ENCODE results near the gene KIF23. TPM values are rescaled to one million over a fixed set of nuclear protein-coding genes. Genes with fewer than 3 reads are reported as not detected.

KIF23 gene
- polyA plus RNA-seq, 1 donor (not counting 4 experiments of a cell fraction or from before 2014, with no cell fraction given), result 28.8 TPM

DNA sequence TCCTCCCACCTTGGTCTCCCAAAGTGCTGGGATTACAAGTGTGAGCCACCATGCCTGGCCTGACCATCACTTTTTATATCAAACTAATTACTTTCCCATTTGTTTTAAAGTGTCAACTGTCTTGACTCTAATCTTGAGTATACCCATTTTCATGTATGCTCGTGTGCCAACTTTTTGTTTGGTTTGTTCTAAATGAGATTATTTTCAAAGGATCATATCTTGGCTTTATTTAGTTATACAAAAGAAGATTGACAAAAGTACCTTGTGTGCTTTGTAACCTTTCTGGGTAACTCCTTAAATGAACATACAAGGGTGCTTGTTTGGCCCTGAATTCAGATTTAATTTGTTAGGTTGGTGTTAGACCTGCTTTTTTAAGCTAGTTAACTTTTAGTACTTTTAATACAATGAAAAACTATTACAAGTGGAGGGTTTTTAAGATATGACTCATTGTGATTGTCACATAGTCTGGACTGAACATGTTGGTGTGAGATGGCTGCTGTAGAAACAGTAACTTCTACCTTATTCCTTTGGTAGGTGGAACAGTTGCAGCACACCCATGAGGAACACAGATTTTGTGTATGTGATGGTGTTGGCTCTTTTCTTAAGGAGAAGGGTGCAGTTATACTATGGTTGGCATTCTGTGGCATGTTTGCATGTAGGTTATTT is 10.7 kb downstream of the KIF23 start:
- Histone ChIP-seq H3K9ac (ENCODE audit: control insufficient read depth, extremely low read depth, insufficient read depth, low read length) (no peak overlapping the region), H3K4me3 (ENCODE audit: control insufficient read depth in 2 of 3, extremely low read depth in 1 of 3, insufficient read depth in 2 of 3, low read depth in 1 of 3, low read length in 3 of 3) (no peak overlapping the region), H2AFZ (ENCODE audit: control insufficient read depth, low read length) (no peak overlapping the region), H3K27me3 (ENCODE audit: control insufficient read depth, extremely low read depth, insufficient read depth, low read length) (no peaks in the 10 kb centered on the region), H3K9me1 (ENCODE audit: control insufficient read depth, extremely low read depth, insufficient read depth, low read length) (no peaks in the 10 kb centered on the region), H3K9me3 (ENCODE audit: control insufficient read depth, low read depth, low read length) (no peaks in the 10 kb centered on the region), H3K4me1 (ENCODE audit: control insufficient read depth, extremely low read depth, insufficient read depth, low read length) (peaks cover 21% of the 10 kb centered on the region), H3K4me2 (ENCODE audit: control insufficient read depth, extremely low read depth, insufficient read depth, low read depth, low read length) (no peak overlapping the region), H3K79me2 (ENCODE audit: control insufficient read depth, insufficient read depth, low read length) (peaks cover 4% of the 10 kb centered on the region), H3K36me3 (ENCODE audit: control insufficient read depth in 2 of 2, extremely low read depth in 1 of 2, insufficient read depth in 2 of 2, low read length in 2 of 2) (peaks cover 2 to 17% of the 10 kb centered on the region in 2 experiments), H3K27ac (ENCODE audit: control insufficient read depth, insufficient read depth, low read length) (no peak overlapping the region), H4K20me1 (ENCODE audit: control insufficient read depth, extremely low read depth, insufficient read depth, low read length) (no peaks in the 10 kb centered on the region)
- TF ChIP-seq CTCF (optimal IDR thresholded peaks at IDR 0.05 in 1 of 3, IDR thresholded peaks at IDR 0.05 in 1 of 3, conservative IDR thresholded peaks at IDR 0.05 in 1 of 3; ENCODE audit: extremely low read depth in 1 of 3, insufficient read depth in 2 of 3, low read length in 3 of 3) (no peak), EZH2 (IDR thresholded peaks at IDR 0.05; ENCODE audit: low read length) (no peak)
- dilution Hi-C loops (cut with MboI; ENCODE audit: extremely low pct_ligation_motif_present, low sequenced_read_pairs), result no loop called here
- no peak for DNase-seq (ENCODE audit: low read depth, low spot score)
- FAIRE-seq, result peak; percentile 17

DNA sequence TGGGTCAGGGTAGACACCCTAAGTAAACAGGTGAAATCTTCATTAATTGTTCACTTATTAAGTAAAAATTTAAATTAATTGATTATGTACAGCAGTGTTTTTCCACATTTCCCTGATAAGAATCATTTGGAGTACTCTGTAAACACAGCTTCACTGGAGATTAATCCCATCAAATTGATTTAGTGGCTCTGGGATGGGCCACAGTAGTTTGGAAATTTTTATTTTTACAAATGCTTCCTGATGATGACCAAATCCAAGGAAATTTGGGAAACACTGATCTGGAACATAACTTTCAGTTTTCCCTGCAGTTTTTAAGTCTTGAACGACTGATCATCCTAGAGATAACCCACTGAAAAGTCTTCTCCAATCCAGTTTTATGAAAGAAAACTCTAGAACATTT is 19.7 kb downstream of the KIF23 start:
- no peak overlapping the region for H3K4me2 ChIP-seq (ENCODE audit: control insufficient read depth, extremely low read depth, insufficient read depth, low read depth, low read length)
- H3K9ac ChIP-seq (ENCODE audit: control insufficient read depth, extremely low read depth, insufficient read depth, low read length), result no peak overlapping the region
- H3K36me3 ChIP-seq (ENCODE audit: control insufficient read depth in 2 of 2, extremely low read depth in 1 of 2, insufficient read depth in 2 of 2, low read length in 2 of 2), result peaks cover 8 to 28% of the 10 kb centered on the region in 2 experiments
- H2AFZ ChIP-seq (ENCODE audit: control insufficient read depth, low read length), result no peak overlapping the region
- FAIRE-seq (no peak), DNase-seq (ENCODE audit: low read depth, low spot score) (no peak)
- H3K79me2 ChIP-seq (ENCODE audit: control insufficient read depth, insufficient read depth, low read length), result peaks cover 13% of the 10 kb centered on the region
- no peaks in the 10 kb centered on the region for H4K20me1 ChIP-seq (ENCODE audit: control insufficient read depth, extremely low read depth, insufficient read depth, low read length)
- no peak overlapping the region for H3K4me3 ChIP-seq (ENCODE audit: control insufficient read depth in 2 of 3, extremely low read depth in 1 of 3, insufficient read depth in 2 of 3, low read depth in 1 of 3, low read length in 3 of 3)
- H3K9me3 ChIP-seq (ENCODE audit: control insufficient read depth, low read depth, low read length), result no peaks in the 10 kb centered on the region
- H3K4me1 ChIP-seq (ENCODE audit: control insufficient read depth, extremely low read depth, insufficient read depth, low read length), result no peaks in the 10 kb centered on the region
- TF ChIP-seq CTCF (optimal IDR thresholded peaks at IDR 0.05 in 1 of 3, IDR thresholded peaks at IDR 0.05 in 1 of 3, conservative IDR thresholded peaks at IDR 0.05 in 1 of 3; ENCODE audit: extremely low read depth in 1 of 3, insufficient read depth in 2 of 3, low read length in 3 of 3) (no peak), EZH2 (IDR thresholded peaks at IDR 0.05; ENCODE audit: low read length) (no peak)
- H3K9me1 ChIP-seq (ENCODE audit: control insufficient read depth, extremely low read depth, insufficient read depth, low read length), result no peaks in the 10 kb centered on the region
- H3K27ac ChIP-seq (ENCODE audit: control insufficient read depth, insufficient read depth, low read length), result no peak overlapping the region
- H3K27me3 ChIP-seq (ENCODE audit: control insufficient read depth, extremely low read depth, insufficient read depth, low read length), result no peaks in the 10 kb centered on the region
- dilution Hi-C loops (cut with MboI; ENCODE audit: extremely low pct_ligation_motif_present, low sequenced_read_pairs), result no loop called here
